BJ (cell line): ENCODE measurements around the gene FAM53A. TPM values are rescaled to one million over a fixed set of nuclear protein-coding genes. Genes with fewer than 3 reads are reported as not detected.

Experiments
- CTCF ChIA-PET: fragments of 350-600 bp; formaldehyde crosslinking; extraction: SDS; loops from one replicate; lab custom pipeline; 2021; ENCODE audit warnings: antibody characterized with exemption, inconsistent platforms; lab: Yijun Ruan, JAX
- POLR2A ChIA-PET: fragments of 300-600 bp; sonication (Branson Sonifier 250); formaldehyde crosslinking; extraction: SDS; loops from one replicate; lab custom pipeline; 2021; ENCODE audit warnings: antibody characterized with exemption; lab: Charles Lee
- DNase-seq: peaks from one replicate; pipeline ENCODE4 v3.0.0-alpha.2; 2011; ENCODE audit warnings: low read depth
- H3K27me3 ChIP-seq: 2 replicates; pipeline ENCODE4 v1.6.0; 2011; ENCODE audit warnings: low read length; ENCODE audit not compliant: control insufficient read depth, insufficient read depth
- H3K36me3 ChIP-seq: 2 replicates; pipeline ENCODE4 v1.5.1; 2011; ENCODE audit warnings: low read length; ENCODE audit not compliant: control insufficient read depth, insufficient read depth
- H3K4me3 ChIP-seq: 2 replicates; pipeline ENCODE4 v1.5.1; 2011; ENCODE audit warnings: low read depth, mild to moderate bottlenecking, control low read depth, low read length
- CTCF ChIP-seq: IDR thresholded peaks from 2 replicates; pipeline ENCODE4 v1.5.1; 2011; ENCODE audit warnings: low read depth, mild to moderate bottlenecking, control low read depth, inconsistent platforms, low read length, moderate library complexity; ENCODE audit not compliant: insufficient read depth
- polyA plus RNA-seq: library from polyadenylated mRNA; depleted of rRNA; stranded (reverse); fragments of >200 nt; gene quantifications from 2 replicates; pipeline ENCODE4 v1.2.3, GENCODE V29; 2011

The FAM53A gene
- polyA plus RNA-seq, 1 experiment = 3.7 TPM

- CTCF ChIA-PET = no interaction called here
- no peaks in the 10 kb centered on the region for H3K36me3 ChIP-seq
Observed at GRCh38 chr4:1604181-1604705, 79.9 kb downstream of the FAM53A start.

GRCh38 chr4:1603413-1604135 is 80.5 kb downstream of the FAM53A start:
- TF ChIP-seq CTCF = no peak
- POLR2A ChIA-PET = no interaction called here
- DNase-seq = no peak

More at GRCh38 chr4:1604181-1604705, 79.9 kb downstream of the FAM53A start:
- Histone ChIP-seq H3K27me3 (no peaks in the 10 kb centered on the region), H3K4me3 (no peak overlapping the region)
- TF ChIP-seq CTCF = no peak
- POLR2A ChIA-PET = no interaction called here
- no peak for DNase-seq

GRCh38 chr4:1602655-1603412 is 81.3 kb downstream of the FAM53A start:
- no peak for DNase-seq
- Histone ChIP-seq H3K36me3 (no peaks in the 10 kb centered on the region), H3K4me3 (no peak overlapping the region), H3K27me3 (no peaks in the 10 kb centered on the region)
- no peak for TF ChIP-seq CTCF
- POLR2A ChIA-PET = no interaction called here
- CTCF ChIA-PET = no interaction called here

More at GRCh38 chr4:1603413-1604135, 80.5 kb downstream of the FAM53A start:
- Histone ChIP-seq H3K27me3 (no peaks in the 10 kb centered on the region), H3K36me3 (no peaks in the 10 kb centered on the region), H3K4me3 (no peak overlapping the region)
- CTCF ChIA-PET = no interaction called here

- Histone ChIP-seq H3K4me3 (no peak overlapping the region), H3K27me3 (no peaks in the 10 kb centered on the region), H3K36me3 (no peaks in the 10 kb centered on the region)
- ChIA-PET CTCF (no interaction called here), POLR2A (no interaction called here)
- no peak for DNase-seq
- no peak for TF ChIP-seq CTCF
Observed at GRCh38 chr4:1601852-1602654, 82.1 kb downstream of the FAM53A start.

- Histone ChIP-seq H3K27me3 (no peaks in the 10 kb centered on the region), H3K4me3 (no peak overlapping the region), H3K36me3 (no peaks in the 10 kb centered on the region)
- TF ChIP-seq CTCF = no peak
- POLR2A ChIA-PET = no interaction called here
- CTCF ChIA-PET = no interaction called here
- DNase-seq = no peak
Observed at GRCh38 chr4:1601533-1601835, 82.6 kb downstream of the FAM53A start.
